OCI-LY7 (cell line): ENCODE results near the gene SOST.

Experiments used
- EZH2phosphoT487 ChIP-seq: fragments of 200-600 bp; sonication (generic); IDR thresholded peaks from 2 replicates; pipeline ENCODE4 v1.6.1; 2018; ENCODE audit warnings: low read depth, borderline replicate concordance, mild to moderate bottlenecking, mixed run types, antibody characterized with exemption, low read length, moderate library complexity, mixed read lengths
- TF ChIP-seq, protein P1 (sequence below): fragments of 200-600 bp; sonication (generic); conservative IDR thresholded peaks from 2 replicates; pipeline ENCODE4 v1.5.1; 2014; ENCODE audit warnings: mild to moderate bottlenecking, antibody characterized with exemption, low read length, moderate library complexity, mixed read lengths

GRCh38 chr17:43787728-43788127, 29.1 kb upstream of the SOST start:
- TF ChIP-seq, protein P1, sequence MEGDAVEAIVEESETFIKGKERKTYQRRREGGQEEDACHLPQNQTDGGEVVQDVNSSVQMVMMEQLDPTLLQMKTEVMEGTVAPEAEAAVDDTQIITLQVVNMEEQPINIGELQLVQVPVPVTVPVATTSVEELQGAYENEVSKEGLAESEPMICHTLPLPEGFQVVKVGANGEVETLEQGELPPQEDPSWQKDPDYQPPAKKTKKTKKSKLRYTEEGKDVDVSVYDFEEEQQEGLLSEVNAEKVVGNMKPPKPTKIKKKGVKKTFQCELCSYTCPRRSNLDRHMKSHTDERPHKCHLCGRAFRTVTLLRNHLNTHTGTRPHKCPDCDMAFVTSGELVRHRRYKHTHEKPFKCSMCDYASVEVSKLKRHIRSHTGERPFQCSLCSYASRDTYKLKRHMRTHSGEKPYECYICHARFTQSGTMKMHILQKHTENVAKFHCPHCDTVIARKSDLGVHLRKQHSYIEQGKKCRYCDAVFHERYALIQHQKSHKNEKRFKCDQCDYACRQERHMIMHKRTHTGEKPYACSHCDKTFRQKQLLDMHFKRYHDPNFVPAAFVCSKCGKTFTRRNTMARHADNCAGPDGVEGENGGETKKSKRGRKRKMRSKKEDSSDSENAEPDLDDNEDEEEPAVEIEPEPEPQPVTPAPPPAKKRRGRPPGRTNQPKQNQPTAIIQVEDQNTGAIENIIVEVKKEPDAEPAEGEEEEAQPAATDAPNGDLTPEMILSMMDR, result no peak
- no peak for TF ChIP-seq EZH2phosphoT487
